Thoracic aorta (tissue), 2 donors: ENCODE measurements around the gene ZNF646. TPM values are rescaled to one million over a fixed set of nuclear protein-coding genes. Genes with fewer than 3 reads are reported as not detected.

Source experiments
- ATAC-seq: fragments of 150-250 bp; one replicate; pipeline ENCODE4 v1.8.0; 2017; ENCODE audit warnings: low read depth; ENCODE audit not compliant: insufficient number of reproducible peaks, low FRiP score
- DNase-seq: peaks from one replicate; pipeline ENCODE4 v3.0.0-alpha.2; 2020; ENCODE audit warnings: low spot score
- H3K27ac ChIP-seq, 2 donors: fragments of 200-600 bp; sonication (generic); 1 replicate in 1 of 2; 2 replicates in 1 of 2; pipeline ENCODE4 v1.5.1; 2016; ENCODE audit warnings: mild to moderate bottlenecking in 2 of 2, moderate library complexity in 2 of 2
- H3K27me3 ChIP-seq: fragments of 200-600 bp; sonication (generic); replicated peaks from 2 replicates; pipeline ENCODE4 v1.6.0; 2016; ENCODE audit warnings: mild to moderate bottlenecking; ENCODE audit not compliant: insufficient read depth
- H3K36me3 ChIP-seq: fragments of 200-600 bp; sonication (generic); one replicate; pipeline ENCODE4 v1.5.1; 2016
- H3K4me1 ChIP-seq, 2 donors: fragments of 200-600 bp; sonication (generic); 1 replicate in 1 of 2; 2 replicates in 1 of 2; pipeline versions ENCODE4 v1.5.1 to v1.6.0; 2016; ENCODE audit warnings: low read depth in 2 of 2, mild to moderate bottlenecking in 1 of 2; ENCODE audit not compliant: control insufficient read depth in 1 of 2
- H3K4me3 ChIP-seq: fragments of 200-600 bp; sonication (generic); 2 replicates; pipeline ENCODE4 v1.5.1; 2016; ENCODE audit warnings: mild to moderate bottlenecking
- H3K9me3 ChIP-seq: fragments of 200-600 bp; sonication (generic); 2 replicates; pipeline ENCODE4 v1.5.1; 2016
- CTCF ChIP-seq: fragments of 200-600 bp; sonication (generic); IDR thresholded peaks from one replicate; pipeline ENCODE4 v1.5.1; 2019; ENCODE audit warnings: antibody characterized with exemption
- total RNA-seq, 2 donors: library from RNA; depleted of rRNA; stranded (reverse); fragments of >200 nt; gene quantifications; one replicate each; pipeline versions ENCODE4 v1.1.0 to v1.2.3, GENCODE V29; 2016

The ZNF646 gene, protein sequence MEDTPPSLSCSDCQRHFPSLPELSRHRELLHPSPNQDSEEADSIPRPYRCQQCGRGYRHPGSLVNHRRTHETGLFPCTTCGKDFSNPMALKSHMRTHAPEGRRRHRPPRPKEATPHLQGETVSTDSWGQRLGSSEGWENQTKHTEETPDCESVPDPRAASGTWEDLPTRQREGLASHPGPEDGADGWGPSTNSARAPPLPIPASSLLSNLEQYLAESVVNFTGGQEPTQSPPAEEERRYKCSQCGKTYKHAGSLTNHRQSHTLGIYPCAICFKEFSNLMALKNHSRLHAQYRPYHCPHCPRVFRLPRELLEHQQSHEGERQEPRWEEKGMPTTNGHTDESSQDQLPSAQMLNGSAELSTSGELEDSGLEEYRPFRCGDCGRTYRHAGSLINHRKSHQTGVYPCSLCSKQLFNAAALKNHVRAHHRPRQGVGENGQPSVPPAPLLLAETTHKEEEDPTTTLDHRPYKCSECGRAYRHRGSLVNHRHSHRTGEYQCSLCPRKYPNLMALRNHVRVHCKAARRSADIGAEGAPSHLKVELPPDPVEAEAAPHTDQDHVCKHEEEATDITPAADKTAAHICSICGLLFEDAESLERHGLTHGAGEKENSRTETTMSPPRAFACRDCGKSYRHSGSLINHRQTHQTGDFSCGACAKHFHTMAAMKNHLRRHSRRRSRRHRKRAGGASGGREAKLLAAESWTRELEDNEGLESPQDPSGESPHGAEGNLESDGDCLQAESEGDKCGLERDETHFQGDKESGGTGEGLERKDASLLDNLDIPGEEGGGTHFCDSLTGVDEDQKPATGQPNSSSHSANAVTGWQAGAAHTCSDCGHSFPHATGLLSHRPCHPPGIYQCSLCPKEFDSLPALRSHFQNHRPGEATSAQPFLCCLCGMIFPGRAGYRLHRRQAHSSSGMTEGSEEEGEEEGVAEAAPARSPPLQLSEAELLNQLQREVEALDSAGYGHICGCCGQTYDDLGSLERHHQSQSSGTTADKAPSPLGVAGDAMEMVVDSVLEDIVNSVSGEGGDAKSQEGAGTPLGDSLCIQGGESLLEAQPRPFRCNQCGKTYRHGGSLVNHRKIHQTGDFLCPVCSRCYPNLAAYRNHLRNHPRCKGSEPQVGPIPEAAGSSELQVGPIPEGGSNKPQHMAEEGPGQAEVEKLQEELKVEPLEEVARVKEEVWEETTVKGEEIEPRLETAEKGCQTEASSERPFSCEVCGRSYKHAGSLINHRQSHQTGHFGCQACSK (N-terminal part only)
- total RNA-seq: 10 to 100 TPM; 10.2 to 17.9 TPM

- no peak for TF ChIP-seq CTCF
- Histone ChIP-seq H3K36me3 (peaks cover 29% of the 10 kb centered on the region), H3K4me1 (peaks cover 14 to 29% of the 10 kb centered on the region in 2 donors), H3K27me3 (no peaks in the 10 kb centered on the region), H3K4me3 (peak within 1 kb of the TSS; percentile 97), H3K9me3 (no peaks in the 10 kb centered on the region), H3K27ac (peak within 1 kb of the TSS; percentile 94)
- peak; percentile 95 for ATAC-seq
- DNase-seq: peak; percentile 96
Observed at GRCh38 chr16:31073970-31074813, at the start of gene ZNF646, which contains the start of gene ZNF668. Gene ZNF646 (plus strand): TSS chr16:31074422. CDS start chr16:31076325, 1,903 bp downstream. Gene ZNF668 (minus strand): TSS chr16:31074240. CDS start chr16:31064459, 9,781 bp downstream.

- no peaks in the 10 kb centered on the region for H3K4me1 ChIP-seq
- no peaks in the 10 kb centered on the region for H3K9me3 ChIP-seq
- H3K27ac ChIP-seq: no peak overlapping the region
- no peak for DNase-seq
- H3K36me3 ChIP-seq: no peaks in the 10 kb centered on the region
- no peak for ATAC-seq
- no peak for TF ChIP-seq CTCF
- H3K4me3 ChIP-seq: no peak overlapping the region
- H3K27me3 ChIP-seq: no peaks in the 10 kb centered on the region
Observed at GRCh38 chr16:31025339-31025738, 48.9 kb upstream of the ZNF646 start.

DNA sequence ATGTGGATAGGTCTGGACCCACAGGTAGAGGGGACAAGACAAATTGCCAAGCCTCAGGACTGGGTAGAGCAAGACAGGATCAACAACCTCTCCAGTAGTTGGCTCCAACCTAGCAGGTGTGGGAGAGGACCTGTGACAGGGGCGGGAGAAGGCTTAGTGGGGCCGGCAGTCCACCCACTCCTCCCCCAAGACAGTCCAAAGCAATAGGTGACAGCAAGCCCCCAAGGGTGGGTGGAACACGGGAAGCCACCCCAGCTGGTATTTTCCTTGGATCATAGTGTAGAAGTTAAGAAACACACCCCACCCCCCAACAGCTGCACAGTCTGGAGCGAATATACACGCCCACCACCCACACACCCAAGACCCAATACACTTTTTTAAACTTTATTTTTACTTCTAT lies 45.0 kb upstream of the ZNF646 start:
- H3K36me3 ChIP-seq: no peaks in the 10 kb centered on the region
- H3K4me3 ChIP-seq: no peak overlapping the region
- no peak overlapping the region for H3K27ac ChIP-seq
- peaks cover 6 to 10% of the 10 kb centered on the region in 2 donors for H3K4me1 ChIP-seq
- ATAC-seq (no peak), DNase-seq (no peak)
- H3K27me3 ChIP-seq: no peaks in the 10 kb centered on the region
- TF ChIP-seq CTCF: no peak
- H3K9me3 ChIP-seq: no peaks in the 10 kb centered on the region

DNA sequence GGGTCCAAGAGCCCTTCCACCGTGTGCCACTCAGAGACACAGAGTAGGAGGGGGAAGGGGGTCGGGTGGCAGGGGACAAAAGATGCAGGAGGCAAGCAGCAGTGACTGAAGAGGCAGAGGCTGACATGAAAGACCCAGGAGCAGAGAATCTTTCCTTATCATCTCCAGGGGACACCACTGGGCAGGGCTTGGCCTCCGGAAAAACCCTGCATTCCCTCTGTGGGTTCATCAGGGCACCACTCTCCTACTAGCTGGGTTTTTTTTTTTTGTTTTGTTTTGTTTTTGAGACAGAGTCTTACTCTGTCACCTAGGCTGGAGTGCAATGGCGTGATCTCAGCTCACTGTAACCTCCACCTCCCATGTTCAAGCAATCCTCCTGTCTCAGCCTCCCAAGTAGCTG lies 42.9 kb upstream of the ZNF646 start:
- Histone ChIP-seq H3K27ac (no peak overlapping the region), H3K27me3 (no peaks in the 10 kb centered on the region), H3K4me3 (no peak overlapping the region), H3K4me1 (peaks cover 11 to 22% of the 10 kb centered on the region in 2 donors), H3K36me3 (no peaks in the 10 kb centered on the region), H3K9me3 (no peaks in the 10 kb centered on the region)
- DNase-seq (no peak), ATAC-seq (no peak)
- TF ChIP-seq CTCF: no peak
